HG02763 (cell line): Measurements from ENCODE around the gene ENTREP3.
"Not testable (repeated sequence)": the region's sequence is repeated elsewhere in the genome, so short reads cannot be mapped to it uniquely, and the experiment has no call there.

Source experiments
- ATAC-seq: cut with Tn5 transposase; IDR thresholded peaks from one replicate; pipeline ENCODE4 v1.9.1; 2021; ENCODE audit warnings: mild to moderate bottlenecking, moderate library complexity; ENCODE audit not compliant: unreplicated experiment

The ENTREP3 gene

DNA sequence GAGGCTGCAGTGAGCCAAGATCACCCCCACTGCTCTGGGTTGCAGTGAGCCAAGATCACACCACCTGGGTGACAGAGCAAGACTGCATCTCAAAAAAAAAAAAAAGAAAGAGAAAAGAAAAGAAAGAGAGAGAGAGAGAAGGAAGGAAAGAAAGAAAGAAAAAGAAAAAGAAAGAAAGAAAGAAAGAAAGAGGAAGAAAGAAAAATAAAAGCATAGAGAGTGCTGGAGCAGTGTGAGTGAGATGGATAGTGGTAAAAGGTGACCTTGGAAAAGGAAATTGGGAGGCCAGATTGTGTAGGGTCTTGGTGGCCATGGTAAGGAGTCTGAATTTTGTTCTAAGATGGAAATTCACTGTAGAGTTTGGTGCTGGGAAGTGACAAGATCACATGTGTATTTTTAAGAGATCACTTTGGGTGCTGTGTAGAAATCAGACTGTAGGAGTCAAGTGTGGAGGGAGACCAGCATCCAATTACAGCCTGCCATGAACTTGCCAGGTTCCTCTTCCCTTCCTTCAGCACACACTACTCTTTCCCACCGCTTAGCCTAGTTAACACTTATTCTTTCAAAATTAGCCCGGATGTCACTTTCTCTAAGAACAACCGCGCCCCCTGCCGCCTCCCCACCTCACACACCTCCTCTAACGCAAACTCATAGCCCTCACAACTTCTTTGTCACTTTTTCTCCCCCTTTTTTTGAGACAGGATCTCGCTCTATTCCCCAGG, 28.9 kb downstream of the ENTREP3 start:
- ATAC-seq, result no peak

DNA sequence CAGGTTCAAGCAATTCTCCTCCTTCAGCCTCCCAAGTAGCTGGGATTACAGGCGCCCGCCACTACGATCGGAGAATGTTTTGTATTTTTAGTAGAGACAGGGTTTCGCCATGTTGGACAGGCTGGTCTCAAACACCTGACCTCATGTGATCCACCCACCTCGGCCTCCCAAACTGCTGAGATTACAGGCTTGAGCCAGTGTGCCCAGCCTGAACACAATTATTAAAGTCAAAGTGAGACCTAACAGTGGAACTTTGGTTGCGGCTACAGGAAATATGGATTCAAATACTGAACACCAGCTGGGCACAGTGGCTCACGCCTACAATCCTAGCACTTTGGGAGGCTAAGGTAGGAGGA, 29.9 kb downstream of the ENTREP3 start:
- not testable (repeated sequence) for ATAC-seq

DNA sequence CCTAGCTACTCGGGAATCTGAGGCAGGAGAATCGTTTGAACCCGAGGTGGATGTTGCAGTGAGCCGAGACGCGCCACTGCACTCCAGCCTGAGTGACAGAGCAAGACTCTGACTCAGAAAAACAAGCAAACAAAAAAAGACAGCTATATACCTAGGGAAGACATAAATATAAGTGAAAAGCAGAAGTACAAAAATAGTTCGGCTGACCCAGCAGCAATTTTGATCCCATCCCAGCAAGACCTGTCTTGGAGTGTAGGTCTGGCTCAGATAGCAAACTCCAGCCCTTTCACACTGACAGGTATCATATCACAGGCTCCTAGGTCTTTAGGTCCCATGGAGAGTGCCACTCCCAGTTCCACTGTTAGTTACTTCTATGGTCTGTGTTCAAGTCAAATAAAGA, 32.2 kb downstream of the ENTREP3 start:
- ATAC-seq, result no peak

DNA sequence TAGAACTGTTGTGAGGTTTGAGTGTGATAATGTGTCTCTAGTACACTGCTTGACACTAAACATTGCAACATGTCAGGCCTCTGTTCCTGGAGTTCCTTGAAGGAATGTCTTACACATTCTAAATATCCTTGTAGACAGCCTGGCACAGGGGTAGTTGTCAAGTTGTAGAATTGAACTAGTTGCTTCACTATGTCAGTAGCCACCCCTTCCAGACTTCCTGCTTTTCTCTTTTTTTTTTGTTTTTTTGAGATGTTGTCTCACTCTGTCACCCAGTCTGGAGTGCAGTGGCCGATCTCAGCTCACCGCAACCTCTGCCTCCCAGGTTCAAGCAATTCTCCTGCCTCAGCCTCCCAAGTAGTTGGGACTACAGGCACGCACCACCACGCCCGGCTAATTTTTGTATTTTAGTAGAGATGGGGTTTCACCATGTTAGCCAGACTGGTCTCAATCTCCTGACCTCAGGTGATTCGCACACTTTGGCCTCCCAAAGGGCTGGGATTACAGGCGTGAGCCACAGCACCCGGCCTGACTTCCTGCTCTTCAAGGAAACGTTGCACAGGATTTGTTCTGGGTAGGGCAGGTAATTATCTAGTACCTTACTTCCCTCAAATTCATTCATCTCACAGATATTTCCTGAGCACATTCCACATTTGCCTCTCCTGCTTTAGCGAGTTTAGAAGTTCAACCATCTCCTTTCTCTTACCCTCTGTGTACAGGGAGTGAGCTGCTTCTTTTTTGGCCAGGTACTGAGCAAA, 34.9 kb downstream of the ENTREP3 start:
- ATAC-seq, result not testable (repeated sequence)

DNA sequence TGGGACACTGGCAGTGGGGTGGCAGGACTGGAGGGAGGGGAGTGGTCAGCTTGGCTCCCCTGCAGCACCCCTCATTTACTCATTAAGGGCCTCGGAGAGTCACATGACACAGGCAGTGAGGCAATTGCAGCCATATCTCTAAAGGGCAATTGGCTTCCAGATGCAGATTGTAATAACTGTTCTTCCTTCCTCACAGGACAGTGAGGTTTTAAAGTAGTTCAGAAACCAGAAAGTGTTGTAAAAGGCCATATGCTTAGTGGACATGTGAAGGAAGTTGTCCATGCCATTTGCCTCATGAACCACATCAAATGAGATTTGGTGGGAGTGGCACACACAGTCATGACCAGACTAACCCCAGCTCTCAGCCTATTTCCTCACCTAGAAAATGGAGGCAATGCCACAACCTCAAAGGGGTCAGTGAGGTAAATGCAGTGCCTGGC, 35.7 kb downstream of the ENTREP3 start:
- ATAC-seq, result no peak

DNA sequence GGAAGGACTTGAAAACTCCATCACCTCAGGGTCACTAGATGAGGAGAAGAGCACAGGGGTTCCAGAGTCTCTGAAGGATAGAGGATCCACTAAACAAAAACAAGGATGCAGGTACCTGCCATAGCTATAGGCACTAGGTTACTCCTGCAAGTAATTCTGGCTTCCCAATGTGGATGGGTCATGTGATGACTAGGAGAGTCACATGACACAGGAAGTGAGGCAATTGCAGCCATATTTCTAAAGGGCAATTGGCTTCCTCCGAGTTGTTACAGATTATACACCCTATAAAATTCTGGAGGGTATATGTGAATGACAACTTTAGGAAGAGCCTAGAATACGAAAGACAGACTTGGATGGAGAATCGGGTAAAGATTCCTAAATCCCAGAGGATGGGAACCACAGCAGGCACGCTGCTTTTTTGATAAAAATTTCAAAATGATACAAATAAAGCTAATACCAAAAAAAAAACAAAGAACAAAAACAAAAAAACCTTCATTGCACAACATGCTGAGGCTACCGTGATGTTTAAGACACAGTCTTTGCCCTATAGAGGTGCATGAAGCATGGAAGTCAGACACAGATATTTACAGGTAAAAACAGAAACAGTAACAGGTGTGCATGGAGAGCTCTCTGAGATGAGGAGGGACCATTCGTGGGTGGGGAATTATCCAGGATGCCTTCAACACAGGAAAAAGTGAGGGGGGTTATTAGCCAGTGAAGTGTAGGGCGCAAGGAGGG, 36.3 kb downstream of the ENTREP3 start:
- no peak for ATAC-seq

DNA sequence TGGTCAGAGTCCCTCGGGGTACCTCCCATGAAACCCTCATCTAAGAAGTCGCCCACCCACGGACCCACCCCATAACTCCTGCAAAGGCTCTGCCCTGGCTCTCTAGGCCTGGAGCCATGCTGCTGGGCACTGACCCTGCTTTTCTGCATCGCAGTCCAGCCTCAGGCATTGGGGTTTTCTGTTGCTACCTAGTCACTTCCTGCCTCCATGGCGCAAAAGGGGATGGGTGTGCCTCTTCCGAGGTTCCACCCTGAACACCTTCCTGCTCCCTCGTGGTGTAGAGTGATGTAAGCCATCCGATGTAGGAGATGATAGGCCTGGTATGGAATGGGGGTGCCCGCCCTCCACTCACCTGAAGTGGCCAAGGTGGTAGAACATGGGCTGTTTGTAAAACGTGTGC, 40.6 kb downstream of the ENTREP3 start:
- ATAC-seq, result not testable (repeated sequence)

DNA sequence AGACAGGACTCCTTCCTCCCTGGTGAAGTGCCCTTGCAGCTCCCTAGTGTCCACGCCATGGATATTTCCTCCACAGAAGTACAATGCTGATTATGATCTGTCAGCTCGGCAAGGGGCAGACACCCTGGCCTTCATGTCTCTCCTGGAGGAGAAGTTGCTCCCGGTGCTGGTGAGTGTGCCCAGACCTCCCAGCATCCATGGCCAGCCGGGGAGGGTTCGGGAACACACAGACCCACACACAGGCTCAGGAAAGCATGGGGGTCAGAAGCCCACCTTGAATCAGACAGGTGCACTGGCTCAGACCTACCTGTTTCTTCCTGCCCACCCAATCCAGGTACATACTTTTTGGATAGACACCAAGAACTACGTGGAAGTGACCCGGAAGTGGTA, 43.2 kb downstream of the ENTREP3 start:
- ATAC-seq, result not testable (repeated sequence)

DNA sequence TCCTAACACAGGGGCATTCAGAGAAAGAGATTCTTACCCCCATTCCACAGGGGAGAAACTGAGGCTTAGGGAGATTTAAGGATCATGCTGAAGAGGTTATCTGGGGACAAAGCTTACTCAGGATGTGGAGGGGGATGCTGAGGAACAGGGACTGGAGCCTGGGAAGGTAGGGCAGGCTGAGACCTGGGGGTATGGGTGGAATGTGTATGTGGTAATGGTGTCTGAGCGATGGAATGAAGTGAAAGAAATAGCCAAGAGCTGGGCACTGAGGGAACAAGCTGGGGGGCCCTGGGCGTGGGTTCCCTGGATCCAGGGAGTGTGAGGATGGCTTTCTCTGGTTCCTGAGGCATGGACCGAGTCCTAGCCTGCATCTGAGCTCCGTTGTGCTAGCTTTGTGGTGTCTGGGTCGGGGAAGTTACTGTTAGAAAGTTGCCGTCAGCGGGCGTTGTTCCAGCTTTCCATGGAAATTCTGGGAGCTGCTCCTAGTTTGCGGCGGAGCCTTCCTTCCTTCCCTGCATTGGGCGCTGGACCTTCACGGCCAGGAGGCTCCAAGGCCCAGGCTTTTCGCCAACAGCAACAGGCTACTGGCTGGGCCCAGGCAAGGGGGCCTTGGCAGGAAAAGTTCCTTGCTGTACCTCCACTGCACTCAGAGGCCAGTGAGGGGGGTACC, 43.8 kb downstream of the ENTREP3 start:
- not testable (repeated sequence) for ATAC-seq

DNA sequence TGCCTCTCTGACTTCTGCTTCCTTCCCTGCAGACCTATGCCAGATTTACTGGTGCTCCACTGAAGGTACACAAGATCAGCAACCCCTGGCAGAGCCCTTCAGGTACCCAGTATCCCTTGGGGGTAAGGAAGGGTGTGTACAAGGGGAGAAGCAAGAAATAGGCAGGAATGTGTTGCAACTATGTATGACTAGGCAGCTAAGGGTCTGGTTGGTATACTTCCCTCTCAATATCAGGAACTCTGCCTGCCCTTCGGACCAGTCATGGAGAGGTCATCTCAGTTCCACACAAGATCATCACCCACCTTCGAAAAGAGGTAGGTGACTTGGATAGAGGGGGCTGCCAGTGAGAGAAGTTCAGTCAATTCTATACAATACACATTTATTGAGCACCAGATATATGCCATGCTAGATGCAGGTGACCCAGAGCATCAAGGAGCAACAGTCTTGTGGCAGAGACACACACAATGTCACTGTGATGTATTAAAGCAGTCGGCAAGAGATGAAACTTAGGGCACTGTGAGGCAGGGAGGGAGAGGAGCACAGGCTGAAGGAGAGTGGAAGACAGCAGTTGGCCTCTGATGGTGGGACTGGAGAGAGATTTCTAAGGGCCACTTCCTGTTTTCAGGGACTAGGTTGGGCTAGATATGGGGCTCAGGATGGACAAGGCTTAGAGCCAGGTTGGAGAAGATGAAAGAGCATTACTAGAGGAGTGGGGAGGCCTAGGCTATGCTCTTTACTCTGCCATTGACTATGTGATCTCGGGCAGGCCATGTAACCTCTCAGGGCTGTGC, 44.8 kb downstream of the ENTREP3 start:
- ATAC-seq, result no peak

DNA sequence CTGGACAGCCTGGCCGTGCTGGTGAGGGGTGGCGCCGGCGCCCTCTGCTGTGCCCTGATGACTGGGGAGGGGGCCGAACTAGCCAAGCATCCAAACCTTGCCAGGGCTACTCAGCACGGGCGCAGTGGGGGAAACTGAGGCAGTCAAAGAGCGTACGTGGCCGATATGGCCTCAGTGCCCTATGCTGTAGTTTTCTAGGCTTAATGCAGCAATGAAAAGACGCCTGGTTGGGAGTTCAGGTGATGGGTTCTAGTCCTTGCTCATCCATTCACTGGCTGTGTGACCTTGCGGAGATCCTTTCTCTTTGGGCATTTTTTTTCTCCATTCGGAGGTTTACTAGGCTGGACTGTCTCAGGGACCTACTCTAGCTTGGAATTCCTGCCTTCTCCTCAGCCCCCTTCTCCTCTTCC, 46.0 kb downstream of the ENTREP3 start:
- no peak for ATAC-seq

DNA sequence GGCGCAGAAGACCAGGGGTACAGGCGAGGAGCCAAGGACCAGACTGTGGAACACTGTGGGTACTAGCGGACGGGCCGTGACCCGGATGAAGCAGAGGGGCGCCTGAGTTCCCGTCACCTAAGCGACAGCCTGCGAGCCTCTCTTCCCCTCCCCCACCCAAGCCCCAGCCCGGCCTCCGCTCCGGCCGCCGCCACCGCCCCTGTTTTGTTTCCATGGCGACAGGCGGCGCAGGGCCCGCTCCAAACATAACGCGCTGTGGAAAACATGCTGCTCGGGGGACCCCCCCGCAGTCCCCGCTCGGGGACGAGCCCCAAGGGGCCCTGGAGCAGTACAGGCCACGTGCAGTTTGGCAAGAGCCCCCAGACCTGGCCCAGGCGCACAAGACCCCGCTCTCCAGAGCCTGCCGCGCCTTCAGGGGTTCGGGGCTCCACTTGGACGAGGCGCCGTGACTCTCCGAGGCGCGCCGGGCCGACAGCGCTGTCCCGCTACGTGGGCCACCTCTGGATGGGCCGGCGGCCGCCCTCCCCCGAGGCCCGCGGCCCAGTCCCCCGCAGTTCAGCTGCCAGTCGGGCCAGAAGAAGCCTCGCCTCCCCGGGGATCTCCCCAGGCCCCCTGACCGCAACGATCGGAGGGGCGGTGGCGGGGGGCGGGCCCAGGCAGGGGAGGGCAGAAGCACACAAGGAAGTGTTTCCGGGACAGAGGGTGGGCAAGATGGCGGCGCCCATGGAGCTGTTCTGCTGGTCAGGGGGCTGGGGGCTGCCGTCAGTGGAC, 46.6 kb downstream of the ENTREP3 start, which contains the start of gene MTX1:
Gene MTX1, plus strand, starts transcription at position 155 of the 771 bp plus-strand sequence. Its CDS starts 110 bp downstream, at position 265.
- peak; percentile 71 for ATAC-seq

DNA sequence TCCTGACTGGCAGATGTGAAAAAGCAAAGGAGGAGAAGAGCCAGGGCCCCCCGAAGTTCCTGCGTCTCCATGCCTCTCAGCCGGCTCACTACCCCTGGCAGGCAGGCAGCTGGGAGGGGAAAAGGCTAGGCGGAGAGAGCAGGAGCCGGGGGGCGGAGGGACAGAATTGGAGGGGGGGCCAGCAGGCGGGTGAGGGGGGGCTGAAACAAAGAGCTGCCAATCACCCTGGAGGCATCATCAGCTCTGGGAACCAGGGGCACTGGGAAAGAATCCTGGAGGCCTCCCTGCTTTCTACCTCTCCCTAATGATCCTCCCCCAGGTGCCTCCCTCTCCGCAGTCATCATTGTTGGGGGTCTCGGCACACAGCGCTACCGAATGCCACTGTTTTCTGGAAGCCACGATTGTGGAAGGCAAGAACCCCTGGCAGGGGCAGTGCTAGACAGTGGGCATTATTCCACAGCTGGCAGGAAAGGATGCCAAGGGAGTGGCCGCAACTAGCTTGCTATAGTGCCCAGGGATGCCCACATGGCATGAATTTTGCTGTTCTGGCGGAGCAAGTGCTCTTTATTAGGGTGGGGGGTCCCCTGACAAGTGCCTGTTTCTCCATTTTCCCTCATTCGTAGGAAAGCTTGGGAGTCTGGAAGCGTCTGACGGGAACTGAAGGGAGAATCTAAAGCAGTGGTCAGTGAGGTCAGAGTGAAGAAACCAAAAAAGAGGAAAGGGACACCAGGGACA, 47.3 kb downstream of the ENTREP3 start, which contains the start of gene THBS3:
Gene THBS3, minus strand, starts transcription at position 92 of the 735 bp plus-strand sequence. Its CDS starts 21 bp downstream, at position 71.
- ATAC-seq, result no peak

DNA sequence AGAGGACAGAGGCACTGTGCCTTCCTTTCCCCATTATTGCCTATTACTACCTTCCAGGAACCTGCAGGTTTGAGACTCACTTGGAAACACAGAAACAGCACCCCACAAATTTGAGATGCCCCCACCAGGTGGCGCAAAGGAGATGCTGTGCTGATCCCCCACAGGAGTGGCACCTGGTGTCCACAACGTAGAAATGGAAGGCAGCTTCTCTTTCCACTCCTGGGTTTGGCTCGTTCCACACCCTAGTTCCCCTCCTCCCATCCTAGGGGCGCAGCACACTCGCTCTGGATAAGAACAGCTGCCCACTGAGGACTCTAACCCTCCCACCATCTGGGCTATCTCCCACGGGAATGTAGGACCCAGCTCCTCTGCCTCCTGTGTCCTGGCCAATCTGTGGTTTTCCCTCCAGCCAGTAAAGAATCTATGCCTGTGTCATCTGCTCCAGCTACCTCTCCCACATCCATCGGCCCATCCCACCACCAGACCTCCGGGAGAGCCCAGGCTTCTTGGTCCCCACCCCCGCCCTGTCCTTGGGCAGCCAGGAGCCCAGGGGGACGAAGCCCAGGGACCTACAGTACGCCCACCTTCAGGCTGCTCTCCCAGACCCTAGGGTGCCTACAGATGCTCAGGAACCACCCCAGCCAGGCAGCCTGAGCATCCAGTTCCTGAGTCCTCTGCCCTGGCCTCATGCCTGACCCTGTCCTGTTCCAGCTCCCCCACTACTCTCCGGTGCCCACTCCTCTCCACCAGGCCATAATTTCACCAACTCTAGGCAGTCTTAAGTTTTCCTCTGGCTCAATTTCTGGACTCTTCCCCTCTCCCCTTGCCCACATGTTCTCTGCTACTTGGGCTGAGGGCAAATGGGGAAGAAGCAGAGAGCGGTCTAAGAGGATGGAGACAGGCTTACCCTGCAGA, 48.1 kb downstream of the ENTREP3 start:
- ATAC-seq, result no peak

DNA sequence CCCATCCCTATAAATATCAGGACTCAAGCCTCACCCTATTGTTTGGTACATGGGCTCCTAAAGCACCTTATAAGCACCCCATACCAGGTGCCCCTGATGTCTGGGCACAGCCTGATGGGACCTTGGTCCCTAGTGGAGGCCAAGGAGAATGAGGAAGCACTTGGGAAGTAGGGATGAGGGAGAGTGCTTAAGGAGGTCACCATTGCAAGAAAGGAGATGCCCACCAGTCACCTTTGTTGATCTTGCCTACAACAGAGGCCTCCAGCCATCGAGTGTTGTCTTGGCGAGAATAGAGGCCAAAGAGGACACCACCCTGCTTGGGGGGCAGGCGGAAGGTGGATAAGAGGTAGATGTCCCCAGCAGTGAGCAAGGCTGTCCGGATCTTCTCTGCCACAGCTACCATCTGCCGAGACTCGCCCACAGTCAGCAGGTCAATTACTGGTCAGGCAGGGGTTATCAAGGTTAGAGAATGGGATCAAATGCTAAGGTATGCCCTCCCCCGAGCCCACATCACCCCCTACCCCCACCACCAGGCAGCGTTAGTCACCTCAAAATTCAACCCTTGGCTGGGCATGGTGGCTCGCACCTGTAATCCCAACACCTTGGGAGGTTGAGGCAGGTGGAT, 49.2 kb downstream of the ENTREP3 start:
- ATAC-seq, result no peak

DNA sequence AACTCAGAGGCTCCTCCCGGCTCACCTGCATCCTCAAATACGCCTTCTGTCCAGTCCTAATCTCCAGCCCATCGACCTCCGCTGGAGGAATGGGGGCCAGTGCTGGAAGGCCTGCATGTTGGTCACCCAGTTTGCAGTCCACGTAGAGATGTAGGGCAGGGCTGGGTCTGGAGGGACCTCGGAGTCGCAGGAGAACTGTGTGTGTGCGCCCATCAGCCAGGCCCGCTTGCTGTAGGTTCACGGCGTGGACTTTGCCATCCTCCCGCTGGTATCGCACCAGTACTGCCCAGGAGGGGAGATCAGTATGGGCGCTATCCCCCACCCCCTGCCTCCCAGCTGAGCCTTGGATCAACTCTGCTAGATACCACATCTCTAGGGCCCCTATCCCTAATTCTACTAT, 50.2 kb downstream of the ENTREP3 start:
- ATAC-seq, result no peak
